ENCODE measurements around the gene HNRNPF.

HNRNPF gene

DNA sequence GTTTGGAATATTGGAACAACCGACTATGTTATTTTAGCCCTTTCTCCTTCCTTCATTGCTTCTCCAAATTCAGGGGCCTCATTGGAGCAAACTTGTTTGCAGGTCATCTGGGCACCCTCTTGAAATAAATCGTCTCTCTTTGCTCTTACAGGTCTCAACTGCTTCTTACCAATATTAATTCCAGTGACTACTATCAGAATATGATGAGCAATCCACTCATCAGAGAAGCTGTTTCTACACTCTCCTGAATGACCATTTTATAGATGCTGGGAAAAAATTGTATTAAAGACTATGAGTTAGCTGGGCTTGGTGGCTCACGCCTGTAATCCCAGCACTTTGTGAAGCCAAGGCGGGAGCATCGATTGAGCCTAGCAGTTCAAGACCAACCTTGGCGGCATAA lies 12.5 kb upstream of the HNRNPF start:
- no peak for DNase-seq (ENCODE audit: low read depth in 2 of 2)

DNA sequence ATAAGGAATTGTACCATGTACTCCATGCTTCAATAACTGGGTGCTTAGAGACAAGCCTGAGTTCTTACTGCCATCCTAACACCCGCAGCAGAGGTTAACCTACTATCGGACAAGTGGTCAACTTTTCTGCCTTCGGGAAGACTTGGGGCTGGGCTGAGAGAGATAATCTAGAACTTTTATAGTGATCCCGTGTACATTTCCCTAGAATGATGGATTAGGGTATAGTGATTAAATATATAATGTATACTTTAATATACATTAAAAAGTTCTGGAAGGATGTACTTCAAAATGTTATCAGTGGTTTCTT lies 12.2 kb upstream of the HNRNPF start:
- no peak for DNase-seq (ENCODE audit: low read depth in 2 of 2)

DNA sequence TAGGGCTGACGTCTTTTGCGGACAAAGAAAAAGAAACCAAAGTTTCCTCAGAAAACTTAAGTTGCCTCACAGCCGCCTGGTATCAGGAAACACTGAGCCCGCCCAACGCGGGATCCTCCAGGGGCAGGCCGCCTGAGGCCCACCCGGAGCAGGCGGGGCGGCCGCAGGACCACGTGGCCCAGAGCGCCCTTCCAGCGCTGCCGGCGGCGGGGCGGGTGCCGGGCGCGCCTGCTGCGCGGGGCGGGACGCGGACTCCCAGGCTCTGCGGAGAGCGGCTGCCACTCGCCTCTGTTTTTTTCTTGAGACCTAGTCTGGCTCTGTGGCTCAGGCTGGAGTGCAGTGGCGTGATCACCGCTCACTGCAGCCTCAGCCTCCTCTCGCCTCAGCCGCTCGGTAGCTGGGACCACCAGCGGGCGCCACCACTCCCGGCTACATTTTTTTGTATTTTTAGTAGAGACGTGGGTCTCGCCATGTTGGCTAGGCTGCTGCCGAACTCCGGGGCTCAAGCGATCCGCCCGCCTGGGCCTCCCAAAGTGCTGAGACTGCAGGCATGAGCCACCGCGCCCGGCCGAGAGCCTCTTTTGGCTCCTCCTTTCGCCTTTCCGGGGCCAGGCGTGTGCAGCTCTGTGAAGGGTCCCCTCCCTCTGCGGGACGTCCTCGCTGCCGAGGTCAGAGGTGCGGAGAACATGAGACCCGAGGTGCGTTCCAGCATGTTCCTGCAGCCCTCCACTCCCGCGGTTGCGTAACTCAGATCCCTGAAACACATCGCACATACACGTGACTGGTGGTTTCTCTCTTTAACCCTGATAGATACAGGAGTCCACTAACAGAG lies 11.6 kb upstream of the HNRNPF start:
- DNase-seq (ENCODE audit: low read depth in 2 of 2): peak; percentile 48

DNA sequence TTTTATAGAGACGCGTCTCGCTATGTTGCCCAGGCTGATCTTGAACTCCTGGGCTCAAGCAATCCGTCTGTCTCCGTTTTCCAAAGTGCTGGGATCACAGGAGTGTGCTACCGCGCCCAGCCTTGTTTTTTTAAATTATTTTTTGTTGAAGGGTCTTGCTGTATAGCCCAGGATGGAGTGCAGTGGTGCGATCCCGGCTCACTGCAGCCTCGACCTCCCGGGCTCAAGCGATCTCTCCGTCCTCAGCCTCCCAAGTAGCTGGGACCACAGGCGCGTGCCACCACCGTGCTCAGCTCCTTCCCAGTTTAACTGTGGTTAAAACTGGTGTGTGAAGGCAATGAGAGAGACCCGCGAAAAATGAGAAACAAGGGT lies 11.0 kb upstream of the HNRNPF start:
- DNase-seq (ENCODE audit: low read depth in 2 of 2): no peak

DNA sequence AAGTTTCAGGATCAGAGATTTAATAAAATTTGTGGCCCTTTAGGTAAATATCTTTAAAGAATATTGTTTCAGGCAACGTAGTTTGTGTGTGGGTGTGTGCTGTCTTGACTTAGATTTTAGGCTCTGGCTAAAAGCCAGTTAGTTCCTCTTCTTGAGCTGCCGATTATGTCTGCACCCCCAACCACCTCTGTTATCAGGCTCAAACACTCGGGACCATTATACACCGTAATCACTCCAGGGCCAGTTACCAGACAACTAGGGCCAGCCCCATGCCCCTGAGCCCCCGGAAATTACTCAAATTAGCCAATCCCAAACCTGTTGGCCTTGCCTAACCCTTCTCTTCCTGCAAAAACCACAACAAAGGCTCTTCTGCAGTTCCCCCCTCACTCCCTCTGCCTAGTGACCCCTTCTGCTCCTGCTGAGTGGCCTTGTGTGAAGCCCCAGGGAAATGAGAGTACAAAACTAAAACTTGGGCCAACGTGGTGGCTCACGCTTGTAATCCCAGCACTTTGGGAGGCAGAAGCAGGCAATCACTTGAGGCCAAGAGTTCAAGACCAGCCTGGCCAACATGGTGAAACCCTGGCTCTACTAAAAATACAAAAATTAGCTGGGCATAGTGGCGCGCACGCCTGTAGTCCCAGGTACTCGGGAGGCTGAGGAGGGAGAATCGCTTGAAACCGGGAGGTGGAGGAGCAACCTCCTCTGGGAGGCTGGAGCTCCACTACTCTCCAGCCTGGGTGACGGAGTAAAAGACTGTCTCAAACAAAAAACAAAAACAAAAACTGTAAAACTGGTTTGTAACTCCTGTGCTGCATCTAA lies 9.2 kb upstream of the HNRNPF start:
- peak in 1 of 2 donors; percentile 29 for DNase-seq (ENCODE audit: low read depth in 2 of 2)

DNA sequence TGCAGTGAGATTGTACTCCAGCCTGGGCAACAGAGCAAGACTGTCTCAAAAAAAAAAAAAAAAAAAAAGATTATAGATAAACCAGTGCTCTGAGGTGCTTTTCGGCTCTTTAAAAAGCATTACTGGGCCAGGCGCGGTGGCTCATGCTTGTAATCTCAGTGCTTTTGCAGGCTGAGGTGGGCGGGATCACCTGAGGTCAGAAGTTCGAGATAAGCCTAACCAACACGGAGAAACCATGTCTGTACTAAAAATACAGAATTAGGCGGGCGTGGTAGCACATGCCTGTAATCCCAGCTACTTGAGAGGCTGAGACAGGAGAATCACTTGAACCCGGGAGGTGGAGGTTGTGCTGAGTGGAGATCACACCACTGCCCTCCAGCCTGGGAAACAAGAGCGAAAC lies 6.6 kb upstream of the HNRNPF start:
- no peak for DNase-seq (ENCODE audit: low read depth in 2 of 2)

DNA sequence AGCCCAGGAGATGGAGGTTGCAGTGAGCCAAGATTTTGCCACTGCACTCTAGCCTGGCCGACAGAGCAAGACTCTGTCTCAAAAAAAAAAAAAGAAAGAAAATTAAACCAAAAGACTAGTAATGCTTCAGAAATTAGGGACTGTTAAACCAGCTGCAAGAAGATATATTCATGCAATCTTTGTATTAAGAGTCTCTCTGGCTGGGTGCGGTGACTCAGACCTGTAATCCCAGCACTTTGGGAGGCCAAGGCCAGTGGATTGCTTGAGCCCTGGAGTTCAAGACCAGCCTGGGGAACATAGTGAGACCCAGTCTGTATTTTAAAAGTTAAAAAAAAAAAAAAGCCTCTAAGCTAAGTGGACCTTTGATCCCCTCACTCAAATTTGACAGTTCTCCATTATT lies 2.5 kb upstream of the HNRNPF start:
- DNase-seq (ENCODE audit: low read depth in 2 of 2): no peak

DNA sequence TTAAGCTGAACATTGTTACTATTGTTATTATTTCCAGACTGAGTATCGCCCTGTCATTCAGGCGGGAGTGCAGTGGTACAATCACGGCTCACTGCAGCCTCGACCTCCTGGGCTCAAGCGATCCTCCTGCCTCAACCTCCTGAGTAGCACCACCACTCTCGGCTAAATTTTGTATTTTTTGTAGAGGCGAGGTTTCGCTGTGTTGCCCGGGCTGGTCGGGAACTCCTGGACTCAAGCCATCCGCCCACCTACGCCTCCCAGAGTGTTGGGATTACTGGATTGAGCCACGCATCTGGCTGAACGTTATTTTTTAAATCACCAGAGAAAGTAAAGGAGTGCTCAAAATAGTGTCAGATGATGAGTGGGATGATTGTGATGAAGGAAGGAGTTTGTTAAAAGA lies 1.4 kb upstream of the HNRNPF start:
- no peak for DNase-seq (ENCODE audit: low read depth in 2 of 2)

DNA sequence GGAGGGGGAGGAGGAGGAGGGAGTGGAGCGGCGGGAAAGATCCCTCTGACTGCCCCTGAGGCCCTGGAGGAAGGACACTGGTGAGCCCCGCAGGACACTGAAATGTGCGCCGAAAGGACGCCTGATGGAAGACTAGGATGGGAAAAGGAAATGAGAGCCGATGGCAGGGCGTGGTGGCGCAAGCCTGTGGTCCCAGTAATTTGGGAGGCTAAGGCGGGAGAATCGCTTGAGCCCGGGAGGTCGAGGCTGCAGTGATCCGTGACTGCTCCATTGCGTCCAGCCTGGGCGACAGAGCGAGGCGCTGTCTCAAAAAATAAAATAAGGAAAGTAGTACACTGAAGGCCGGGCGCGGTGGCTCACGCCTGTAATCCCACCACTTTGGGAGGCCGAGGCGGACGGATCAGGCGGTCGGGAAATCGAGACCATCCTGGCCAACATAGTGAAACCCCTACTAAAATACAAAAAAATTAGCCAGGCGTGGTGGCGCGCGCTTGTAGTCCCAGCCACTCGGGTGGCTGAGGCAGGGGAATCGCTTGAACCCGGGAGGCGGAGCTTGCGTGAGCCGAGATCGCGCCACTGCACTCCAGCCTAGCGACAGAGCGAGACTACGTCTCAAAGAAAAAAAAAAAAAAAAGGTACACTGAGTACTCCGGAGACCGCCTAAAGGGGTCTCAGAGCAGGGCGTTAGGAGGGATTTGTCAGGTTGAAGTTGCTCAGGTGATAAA lies 561 bp upstream of the HNRNPF start:
- peak; percentile 32 to 43 for DNase-seq (ENCODE audit: low read depth in 2 of 2)

DNA sequence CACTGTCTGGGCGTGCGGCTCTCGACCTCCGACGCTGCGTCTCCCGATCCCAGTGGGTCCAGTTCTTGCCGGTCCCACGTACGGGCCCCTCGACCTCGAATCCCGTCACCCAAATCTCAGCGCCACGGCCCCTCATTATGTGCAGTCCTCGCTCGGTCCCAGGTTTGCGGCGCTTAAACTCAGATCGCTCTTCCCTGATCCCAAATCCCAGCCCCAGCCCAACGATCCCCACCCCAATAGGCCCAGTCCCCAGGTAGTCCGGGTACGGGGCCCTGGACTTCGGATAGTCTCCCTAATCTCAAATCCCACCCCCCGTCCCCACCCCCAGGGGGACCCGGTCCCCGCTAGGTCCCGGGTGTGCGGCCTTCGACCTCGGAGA lies 666 bp downstream of the HNRNPF start:
- no peak for DNase-seq (ENCODE audit: low read depth in 2 of 2)

DNA sequence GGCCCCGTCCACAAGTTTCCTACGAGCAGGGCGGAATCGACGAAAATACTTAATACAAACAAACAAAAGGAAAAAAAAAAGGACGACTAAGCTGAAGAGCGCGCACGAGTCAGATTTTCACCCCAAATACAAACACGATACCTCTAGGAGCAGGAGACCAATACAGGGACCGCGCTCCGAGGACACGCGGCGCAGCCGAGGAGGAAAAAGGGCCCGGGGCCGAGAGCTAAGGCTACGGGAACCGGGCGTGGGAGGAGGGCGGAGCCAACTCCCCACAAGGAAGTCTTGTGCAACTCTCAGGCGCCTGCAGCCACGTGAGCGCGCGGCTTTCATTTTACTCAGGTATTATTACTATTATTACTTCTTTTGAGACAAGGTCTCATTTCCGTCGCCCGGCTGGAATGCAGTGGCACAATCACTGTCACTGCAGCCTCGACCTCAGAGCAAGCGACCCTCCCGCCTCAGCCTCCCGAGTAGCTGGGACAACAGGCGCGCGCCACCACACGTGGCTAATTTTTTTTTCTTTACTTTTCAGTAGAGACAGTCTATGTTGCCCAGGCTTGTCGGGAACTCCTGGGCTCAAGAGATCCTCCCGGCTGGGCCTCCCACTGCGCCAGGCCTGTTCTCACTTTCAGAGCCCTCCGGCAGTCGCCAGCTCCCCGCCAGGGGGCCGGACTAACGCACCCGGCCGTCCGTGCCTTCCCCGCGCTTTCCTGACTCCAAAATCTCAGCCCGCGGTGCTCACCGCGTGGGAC lies 1.2 kb downstream of the HNRNPF start:
- DNase-seq (ENCODE audit: low read depth in 2 of 2): peak; percentile 61 to 67

DNA sequence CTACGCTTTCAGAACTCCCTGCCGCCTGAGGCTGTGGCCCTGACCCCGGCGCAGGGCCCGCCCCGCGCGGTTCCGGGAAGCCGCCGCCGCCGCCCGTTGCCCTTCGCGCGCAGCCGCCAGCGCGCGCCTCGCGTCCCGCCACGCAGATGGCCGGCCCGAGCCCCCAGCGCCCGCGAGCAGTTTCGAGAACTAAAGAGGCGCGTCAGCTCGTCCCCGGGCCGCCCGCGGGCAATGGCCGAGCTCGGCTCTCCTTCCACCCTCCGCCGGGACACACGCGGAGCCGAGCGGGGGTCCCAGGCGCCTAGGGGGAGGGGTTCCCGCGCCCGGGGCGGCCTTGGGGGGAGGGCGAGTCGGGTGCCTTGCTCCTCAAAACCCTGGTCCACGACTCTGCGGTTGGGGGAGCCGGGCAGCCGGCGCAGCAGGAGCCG lies 1.8 kb downstream of the HNRNPF start:
- peak in 1 of 2 donors; percentile 31 for DNase-seq (ENCODE audit: low read depth in 2 of 2)

DNA sequence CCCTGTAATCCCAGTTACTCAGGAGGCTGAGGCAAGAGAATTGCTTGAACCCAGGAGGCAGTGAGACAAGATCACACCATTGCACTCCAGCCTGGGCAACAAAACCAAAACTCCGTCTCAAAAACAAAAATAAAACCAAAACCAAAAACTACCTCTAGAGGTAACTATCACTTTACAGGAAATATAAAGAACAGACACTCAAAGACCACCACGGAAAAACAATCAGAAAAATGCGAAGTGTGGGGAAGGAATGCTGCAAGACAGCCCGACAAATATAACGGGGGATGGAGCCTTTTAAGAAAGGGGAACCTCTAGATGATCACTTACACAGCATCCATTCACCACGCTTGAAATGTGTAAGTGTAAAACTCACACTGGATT lies 4.3 kb downstream of the HNRNPF start:
- no peak for DNase-seq (ENCODE audit: low read depth in 2 of 2)

DNA sequence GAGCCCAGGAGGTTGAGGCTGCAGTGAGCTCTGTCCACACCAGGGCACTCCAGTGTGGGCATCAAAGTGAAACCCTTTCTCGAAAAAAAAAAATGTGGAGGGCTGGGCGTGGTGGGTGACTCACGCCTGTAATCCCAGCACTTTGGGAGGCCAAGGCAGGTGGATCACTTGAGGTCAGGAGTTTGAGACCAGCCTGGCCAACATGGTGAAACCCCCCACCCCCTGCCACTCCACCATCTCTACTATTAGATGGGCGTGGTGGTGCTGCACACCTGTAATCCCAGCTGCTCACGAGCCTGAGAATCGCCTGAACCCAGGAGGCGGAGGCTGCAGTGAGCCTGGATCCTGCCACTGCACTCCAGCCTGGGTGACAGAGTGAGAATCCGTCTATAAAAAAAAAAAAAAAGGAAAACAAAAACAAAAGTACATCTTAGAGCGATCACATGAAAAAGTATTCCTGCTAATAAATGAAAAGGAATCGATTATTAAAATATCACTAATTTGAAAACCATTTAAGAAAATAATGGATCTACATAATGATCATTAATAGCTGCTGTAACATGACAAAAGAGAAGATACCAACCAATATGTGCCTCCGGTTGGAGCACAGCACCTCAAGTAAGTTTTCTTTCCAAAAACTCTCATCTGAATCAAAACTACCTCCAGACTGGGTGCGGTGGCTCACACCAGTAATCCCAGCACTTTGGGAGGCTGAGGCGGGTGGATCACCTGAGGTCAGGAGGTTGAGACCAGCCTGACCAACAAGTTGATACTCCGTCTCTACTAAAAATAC lies 4.9 kb downstream of the HNRNPF start:
- DNase-seq (ENCODE audit: low read depth in 2 of 2): no peak

DNA sequence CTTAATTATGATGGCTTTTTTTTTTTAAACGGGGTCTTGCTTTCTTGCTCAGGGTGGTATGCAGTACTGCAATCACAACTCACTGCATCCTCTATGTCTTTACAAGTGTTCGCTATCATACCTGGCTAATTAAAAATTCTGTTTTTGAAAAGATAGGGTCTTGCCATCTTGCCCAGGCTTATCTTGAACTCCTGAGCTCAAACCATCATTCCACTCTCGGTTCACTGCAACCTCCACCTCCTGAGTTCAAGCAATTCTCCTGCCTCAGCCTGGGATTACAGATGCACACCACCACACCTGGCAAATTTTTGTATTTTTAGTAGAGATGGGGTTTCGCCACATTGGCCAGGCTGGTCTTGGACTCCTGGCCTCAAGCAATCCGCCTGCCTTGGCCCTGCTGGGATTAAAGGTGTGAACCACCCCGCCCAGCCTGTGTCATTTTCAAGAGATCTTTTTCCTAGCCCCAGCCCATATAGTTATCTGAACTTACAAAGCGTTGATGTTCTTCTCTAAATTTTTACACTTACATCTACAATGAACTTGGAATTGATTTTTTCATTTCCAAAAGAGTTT lies 6.0 kb downstream of the HNRNPF start:
- DNase-seq (ENCODE audit: low read depth in 2 of 2): no peak

DNA sequence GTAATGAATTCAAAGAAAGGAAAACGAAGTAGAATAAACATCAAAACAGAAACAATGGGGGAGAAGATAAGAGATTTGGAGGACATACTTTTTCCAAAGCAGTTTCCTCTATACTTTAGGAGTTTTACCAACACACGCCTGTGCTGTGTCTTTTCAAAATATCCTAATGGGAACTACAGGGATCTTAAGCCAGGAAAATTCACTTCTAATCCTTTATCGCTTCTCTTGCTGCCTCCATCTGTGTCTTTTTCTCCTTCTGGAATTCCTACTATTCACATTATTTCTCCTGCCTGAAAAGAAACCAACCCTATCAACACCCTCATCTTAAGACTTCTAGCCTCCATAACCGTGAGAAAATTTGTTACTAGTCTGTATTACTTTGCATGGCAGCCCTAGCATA lies 6.8 kb downstream of the HNRNPF start:
- no peak for DNase-seq (ENCODE audit: low read depth in 2 of 2)

DNA sequence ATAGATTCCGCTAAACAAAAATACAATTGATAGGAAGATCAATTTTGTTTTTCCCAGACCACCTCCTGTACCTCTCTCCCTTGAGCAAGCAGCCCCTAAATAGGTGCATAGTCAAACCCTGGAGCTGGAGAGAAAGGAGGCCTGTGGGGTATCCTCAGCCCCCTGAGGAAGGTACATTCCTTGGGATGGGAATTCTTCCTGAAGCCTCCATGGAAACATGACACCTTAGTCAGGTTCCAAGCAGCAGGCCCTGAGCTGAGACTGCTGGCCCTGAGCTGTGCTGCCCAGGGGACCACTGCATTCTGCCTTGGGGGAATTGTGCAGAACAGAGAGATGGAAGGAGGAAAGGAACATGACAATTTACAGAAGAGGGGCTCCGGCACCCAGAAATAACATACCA lies 7.4 kb downstream of the HNRNPF start:
- DNase-seq (ENCODE audit: low read depth in 2 of 2): no peak

DNA sequence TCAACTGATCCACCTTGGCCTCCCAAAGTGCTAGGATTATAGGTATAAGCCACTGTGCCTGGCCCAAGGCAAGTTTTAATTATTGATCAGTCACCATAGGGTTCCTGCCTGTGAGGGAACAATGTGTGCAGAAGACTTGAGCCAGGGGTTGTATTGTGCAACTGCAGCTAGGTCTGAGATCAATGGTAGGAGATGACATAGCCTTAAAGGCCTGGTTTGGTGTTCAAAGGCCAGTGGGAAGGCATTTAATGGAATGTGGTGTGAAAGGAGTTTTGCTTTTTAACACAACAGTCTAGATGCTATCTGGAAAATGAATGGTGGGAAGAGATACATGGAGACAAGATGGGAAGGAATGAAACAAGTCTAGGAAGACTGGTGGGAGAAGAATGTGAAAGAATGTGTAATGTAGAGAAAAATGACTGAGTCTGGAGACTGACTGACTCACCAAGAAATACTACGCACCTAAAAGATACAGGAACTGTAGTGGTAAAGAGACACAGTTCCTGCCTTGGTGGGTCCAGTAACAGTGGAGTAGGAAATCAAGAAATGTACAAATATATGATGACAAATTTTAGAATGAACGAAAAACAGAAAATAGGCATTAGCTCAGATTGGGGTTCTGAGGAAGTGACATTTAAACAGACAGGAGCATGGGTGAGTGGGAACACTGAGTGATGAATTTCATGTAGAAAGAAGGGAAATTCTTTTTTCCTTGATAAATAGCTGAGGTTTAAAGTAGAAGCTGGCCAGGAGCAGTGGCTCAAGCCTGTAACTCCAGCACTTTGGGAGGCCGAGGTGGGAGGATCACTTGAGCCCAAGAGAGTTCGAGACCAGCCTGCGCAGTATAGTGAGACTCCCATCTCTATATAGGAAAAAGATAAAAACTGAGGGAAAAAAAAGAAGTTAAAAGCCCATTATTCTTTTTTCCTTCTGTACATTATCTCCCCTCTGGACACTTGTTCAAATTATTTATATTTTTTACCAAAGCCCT lies 9.4 kb downstream of the HNRNPF start:
- DNase-seq (ENCODE audit: low read depth in 2 of 2): no peak

DNA sequence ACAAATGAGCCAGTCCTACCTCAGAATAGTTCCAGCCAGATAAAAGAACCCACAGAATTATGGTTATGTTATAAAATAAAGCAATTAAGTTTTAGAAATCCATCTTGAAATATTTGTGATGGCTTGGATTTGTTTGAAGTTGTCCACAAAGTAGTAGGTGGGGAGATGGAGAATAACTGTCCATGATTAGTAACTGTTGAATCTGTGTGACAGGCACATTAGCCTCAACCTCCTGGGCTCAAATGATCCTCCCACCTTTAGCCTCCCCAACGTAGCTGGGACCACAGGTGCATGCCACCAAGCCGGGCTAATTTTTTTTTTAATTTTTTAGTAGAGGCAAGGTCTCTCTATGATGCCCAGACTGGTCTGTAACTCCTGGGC lies 10.1 kb downstream of the HNRNPF start:
- DNase-seq (ENCODE audit: low read depth in 2 of 2): no peak
